Fibroblast of the conjunctiva (primary cell): ENCODE measurements around the gene ATP5ME.
"Not testable (repeated sequence)": the region's sequence is repeated elsewhere in the genome, so short reads cannot be mapped to it uniquely, and the experiment has no call there.

ENCODE experiments used
- DNase-seq: peaks from one replicate; pipeline ENCODE4 v3.0.0-alpha.2; 2010; ENCODE audit warnings: low read depth

Gene ATP5ME

DNA sequence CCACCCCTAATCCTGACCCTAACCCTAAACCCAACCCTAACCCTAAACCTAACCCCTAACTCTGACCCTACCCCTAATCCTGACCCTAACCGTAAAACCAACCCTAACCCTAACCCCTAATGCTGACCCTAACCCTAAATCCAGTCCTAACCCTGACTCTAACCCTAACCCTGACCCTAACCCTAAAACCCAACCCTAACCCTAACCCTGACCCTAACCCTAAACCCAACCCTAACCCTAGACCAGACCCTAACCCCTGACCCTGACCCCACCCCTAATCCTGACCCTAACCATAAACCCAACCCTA, 30.8 kb upstream of the ATP5ME start:
- DNase-seq = no peak

DNA sequence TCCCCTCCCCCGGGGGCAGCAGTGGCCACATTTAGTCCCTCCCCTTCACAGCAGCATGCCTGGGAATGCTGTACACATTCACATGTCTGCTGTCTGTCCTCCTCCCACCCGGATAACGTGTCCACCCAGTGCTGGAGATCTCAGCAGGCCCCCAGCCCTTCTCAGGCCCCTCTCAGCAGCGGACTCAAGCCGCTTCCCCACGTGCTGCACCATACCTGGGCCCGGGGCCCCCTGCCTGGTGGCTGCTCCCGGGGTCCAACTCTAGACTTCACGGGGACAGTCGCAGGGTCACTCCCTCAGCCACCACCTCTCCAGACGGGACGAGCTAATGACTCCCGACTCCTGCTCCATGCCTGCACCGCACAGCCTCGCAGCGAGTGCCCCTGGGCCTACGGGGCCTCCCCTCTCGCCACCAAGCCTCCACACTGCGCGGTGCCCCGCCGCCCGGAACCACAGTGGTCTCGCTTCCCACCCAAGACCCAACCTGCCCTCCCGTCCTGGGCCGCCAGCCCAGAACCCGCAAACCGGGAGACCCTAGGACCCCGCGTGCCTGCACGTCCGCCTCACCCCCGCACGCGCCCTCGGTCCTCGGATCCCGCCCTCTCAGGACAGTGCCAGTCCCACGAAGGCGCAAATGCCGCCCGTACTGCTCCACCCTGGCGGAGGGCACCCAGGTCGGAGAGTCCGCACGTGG, 30.3 kb upstream of the ATP5ME start:
- no peak for DNase-seq

DNA sequence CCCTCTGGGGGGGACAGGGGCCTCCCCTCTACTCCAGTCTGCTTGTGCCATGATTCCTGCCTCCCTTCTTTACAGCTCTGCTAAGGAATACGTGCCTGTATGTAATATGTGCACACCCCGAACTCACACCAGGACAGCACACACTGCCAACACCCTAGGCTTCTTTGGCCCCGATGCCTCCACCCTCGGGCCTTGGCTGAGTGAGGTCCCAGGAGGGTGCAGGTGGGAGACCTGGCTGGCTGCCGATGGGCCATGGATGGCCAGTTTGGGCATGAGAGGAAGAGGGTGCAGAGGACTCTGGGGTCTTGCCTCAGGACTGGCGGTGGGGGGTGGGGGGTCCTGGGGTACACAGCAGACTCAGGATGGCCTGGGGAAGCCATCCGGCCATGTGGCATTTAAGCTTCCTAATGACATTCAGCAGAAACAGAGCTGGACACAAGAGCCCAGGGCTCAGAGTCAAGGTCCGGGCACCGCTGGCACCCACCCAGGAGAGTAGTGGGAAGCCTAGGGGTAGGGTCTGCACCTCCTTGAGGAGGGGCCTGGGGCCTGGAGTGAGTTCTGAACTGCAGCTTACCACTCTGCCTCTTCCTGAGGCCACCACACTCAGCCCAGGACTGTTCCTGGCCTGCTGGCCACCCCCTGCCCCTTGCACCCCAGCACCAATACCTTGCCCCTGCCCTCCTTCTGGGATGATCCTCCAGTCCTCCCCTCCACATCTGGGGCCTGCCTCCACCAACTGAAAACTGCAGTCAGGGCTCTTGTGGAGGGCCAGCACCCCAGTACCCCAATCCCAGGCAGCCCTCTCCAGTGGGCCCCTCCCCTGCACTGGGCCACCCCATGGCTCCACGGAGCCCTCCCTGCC, 29.5 kb upstream of the ATP5ME start:
- DNase-seq = no peak

DNA sequence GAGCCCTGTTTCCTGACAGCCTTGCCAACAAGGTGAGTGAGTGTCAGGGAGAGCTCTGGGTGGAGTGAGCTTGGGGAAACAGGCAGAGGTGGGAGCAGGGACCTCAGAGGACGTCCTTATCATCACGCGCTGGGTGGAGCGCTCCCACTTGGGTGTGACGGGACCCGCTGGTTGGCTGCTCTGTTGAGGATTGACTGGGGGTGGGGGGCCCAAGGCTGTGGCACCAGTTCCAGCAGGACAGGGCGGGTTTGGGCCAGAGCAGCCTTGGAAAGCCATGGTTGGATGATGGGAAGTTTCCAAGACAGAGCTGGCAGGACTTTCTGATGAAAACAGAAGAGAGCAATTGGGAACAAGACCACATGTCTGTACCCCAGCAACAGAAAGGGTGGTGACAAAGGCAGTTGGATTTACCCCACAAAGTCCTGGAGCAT, 28.6 kb upstream of the ATP5ME start:
- DNase-seq = no peak

DNA sequence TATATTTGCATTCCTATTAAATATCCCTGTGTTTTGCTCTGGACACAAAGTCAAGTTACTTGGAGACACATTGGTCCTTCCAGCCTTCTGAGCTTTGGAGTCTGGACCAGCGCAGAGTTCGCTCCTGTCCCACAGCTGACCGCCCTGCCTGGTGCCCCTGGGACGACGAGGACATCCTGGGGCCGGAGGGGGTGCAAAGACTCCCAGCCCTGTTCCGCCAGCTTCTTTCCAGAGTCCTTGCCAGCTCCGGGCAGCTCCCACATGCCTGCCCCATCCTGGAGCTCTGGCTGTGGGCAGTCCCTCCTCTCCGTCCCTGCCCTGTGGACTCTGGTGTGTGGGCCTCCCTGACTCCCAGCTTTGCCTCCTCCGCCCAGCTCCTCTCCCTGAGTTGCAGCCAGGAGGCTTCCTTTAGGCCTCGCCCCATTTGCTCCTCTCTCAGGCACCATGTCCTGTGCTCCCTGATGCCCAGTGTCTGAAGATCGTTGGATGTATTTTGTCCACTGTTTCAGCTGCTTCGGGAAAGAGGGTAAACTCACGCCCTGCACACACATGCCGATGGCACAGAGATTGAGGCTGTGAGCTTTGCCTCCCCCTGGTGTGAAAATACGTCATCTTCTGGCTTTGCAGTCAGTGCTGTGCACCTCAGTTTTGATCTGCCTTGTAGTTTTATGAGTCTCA, 26.6 kb upstream of the ATP5ME start:
- DNase-seq = no peak

DNA sequence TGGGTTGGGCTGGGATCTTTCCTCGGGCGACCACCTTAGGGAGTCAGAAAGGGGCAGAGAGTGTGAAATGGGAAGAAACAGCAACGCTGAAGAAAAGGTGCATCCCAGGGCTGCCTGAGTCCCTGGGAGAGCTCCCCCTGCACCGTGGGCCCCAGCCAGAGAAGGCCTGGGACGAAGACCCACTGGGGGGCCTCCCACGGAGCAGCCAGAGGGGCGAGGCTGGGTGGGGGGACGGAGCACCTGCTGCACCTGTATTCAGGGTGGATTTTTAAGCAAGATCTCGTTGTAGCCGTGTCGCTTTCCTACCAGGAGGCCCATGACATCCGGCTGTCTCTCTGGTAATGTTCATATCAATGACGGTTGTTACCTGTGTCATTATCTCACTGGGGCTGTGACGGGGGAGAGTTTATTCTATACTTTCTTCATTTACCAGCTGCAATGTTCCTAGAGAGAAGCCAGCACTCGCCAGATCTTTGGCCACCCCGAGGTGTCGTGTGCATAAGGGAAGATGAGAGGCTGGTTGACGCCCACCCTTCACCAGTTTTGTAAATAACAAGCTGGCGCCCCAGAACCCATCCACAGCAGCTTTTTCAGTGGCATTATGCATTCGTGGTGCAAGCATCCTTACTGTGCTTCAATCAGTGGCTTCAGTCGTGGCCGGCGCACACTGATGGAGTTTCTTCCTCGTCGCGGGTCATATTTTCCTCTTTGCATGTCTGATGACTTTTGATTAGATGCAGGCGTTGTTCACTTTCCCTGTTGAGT, 25.9 kb upstream of the ATP5ME start:
- DNase-seq = no peak

DNA sequence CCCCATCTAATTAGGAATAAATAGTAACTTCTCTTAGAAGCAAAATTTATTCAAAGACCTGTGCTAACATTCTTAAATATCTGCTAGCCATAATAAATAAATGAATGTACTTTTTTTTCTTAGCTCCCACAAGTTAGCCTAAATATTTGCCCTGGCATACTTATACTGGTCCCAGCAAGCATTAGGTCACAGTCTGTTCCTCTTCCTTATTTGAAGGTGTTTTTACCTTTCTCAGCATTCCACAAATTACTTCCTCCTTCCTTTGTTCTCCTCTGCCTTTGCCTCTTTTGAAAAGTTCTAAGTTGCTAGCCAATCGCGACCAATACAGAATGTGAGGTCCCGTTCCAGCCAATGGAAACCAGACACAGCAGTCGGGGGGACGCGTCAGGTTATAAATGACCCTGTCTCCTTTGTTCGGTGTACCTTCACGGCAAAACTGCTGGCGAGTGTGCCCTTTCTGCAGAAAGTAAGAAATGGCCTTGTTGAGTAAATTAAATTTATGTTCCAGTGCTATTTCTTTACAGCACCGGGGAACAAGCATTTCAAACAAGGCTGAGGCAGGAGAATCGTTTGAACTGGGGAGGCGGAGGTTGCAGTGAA, 20.4 kb upstream of the ATP5ME start:
- DNase-seq = not testable (repeated sequence)

DNA sequence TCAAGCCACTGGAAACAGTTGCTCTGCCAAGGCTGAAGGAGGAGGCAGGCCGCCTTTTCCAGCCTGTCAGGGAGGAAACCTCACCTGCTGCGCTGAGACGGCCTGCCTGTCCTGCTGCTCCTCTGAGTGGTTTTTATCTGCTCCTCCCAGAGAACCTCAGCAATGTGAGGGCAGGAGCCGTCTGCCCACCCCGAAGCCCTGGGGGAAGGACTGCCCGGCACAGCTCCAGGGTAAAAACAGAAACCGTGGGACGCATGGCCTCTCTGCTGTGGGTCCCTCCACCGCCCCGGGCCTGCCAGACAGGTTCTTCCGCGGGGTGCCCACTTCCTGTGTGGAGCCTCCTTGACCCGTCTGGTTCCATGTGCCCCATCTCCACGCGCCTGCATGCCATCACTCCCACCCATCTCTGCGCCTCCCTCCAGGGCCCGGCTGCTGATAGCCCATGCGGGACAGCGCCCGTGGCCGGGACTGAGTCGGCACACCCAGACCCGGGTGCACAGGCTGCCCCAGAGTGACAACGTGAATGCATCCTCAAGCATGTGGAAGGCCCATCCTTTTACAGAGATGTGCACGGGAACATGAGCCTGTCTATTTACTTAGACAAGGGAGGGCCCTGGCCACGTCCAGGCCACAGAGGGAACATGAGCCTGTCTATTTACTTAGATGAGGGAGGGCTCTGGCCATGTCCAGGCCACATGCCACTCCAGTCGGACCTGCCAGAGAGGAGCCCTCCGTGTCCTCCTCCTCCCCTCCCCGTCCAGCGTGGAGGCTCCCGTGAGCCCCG, 18.9 kb upstream of the ATP5ME start:
- no peak for DNase-seq

DNA sequence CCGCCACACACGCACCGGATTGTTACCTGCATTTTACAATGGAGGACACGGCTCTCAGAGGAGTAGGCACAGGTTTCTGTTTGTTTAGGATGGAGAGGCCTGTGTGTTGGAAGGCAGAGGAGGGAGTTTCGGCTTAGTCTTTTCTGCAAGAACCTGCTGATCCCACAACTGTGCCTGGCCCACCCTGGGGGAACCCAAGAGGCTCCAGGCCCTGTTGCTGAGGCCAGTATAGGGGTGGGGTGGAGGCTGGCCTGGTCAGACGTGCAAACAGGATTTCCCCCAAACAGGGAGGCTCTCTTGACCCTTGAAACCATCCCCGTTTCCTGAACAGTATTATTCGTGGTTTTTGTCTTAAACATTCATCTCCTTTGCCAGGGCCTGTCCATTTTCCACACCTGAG, 15.6 kb upstream of the ATP5ME start:
- DNase-seq = no peak

DNA sequence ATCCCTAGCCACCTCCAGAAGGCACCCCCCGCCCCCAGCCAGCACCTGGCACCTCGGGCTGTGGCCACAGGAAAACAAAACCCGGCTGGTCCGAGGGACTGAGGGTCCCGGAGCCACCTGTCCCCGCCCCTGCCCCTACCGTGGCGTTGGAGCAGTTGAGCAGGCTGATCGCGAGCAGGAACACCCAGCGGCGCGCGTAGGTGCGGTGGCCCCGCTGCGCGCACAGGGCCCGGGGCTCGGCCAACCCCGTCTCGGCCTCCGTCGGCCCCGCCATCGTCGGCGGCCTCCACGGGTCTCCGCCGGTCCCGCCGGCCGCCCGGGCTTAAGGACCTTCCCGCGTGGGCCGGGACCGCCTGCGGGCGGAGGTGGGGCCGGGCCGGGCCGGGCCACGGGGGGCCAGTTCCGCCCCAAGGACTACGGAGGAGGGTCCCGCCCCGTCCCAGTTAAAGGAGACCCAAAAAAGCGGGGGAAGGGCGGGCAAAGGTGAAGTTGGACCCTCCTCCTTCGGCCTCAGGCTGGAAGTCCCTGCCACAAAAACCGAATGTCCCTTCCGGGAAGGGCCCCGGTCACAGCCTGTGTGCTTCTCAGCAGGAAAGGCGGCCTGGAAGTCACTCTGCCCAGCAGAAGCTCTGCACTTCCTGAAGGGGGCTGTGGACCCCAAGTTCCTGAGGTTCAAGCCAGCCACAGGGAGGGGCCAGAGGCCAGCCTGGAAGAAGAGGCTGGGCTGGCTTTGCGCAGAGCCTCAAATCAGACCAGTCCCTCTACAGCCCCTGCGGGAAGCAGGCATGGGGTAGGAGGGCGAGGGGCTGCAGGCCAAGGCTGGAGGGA, 15.0 kb upstream of the ATP5ME start, which contains the start of gene SLC49A3:
TSS of gene SLC49A3 (minus strand) at position 298 of the 828 bp plus-strand sequence. CDS start at position 274, 24 bp downstream.
- no peak for DNase-seq

DNA sequence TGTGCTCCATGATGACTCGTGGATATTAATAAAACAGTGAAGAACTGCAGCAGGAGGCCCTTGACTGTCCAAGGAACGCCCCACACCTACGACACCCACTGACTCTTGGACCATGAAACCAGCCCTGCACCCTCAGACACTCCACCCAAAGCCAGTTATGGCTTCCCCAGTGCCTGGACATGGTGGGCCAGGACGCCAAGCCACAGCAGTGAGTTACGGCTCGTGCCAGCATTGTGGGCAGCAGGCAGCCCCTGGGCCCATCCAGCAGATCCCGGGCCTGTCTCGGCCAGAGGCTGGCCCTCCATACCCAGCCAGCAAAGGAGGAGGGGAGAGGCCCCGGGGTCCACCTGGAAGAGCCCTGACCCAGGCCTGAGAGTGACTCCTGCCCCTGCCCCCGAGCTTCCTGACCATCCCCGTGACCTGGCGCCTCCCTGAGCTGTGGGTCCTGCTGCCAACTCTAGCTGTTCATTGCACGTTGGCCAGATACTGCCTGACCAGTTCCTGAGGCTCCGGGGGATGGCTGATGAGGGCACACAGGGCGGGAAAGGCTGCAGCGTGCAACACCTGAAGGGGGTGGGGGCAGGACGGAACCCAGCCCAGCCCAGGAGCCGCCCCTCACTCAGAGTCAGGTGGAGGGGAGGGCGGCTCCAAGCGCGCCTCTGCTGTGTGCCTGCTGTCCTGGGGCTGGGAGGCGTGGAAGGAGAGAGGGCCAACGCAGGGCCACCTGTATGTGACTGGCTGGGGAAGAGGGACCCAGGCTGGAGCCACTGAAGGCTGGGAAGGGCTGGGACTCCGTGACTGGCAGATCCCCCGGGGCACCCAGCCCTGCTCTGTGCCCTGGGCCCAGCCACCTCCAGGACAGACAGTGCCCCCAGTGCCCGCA, 14.1 kb upstream of the ATP5ME start:
- no peak for DNase-seq

DNA sequence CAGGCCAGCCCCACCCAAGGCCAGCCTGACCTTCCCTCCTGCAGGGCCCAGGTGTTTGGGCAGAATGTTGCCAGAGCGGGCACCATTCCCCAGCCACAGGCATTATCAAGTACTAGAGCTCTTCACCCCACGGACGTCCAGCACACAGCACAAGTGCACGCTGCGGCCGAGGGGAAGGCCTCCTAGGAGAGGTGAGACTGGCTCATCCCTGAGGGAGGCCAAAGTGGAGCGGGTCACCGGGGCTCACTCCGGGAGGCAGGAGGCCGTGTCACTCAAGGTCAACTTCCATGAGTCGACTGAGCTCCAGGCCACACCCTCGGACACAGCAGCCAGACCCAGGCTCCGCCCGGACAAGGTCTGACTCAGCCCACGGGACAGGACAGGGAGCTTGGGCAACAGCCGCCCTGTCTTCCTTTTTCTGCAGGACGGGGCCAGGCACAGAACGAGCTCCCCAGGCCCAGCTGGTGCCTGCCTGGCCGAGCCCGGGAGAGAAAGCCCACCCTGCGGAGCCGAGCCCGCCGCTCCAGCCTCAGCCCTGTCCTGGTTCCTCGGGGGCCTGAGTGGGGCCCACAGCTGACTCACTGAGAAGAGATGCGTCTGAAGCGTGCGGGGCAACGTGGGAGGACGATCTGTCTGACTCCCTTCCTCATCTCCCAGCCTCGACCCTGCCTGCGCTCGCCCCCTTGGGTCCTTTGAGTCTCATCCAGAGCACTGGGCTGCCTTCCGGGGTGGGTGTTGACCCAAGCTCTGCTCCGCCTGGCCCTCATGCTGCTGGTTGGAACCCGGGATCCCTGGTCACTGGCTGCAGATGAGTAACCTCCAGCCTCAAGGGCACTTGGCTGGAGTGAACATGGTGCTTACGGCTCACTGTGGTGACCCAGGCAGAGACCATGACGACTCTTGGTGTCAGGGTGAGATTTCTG, 13.2 kb upstream of the ATP5ME start:
- peak; percentile 82 for DNase-seq

DNA sequence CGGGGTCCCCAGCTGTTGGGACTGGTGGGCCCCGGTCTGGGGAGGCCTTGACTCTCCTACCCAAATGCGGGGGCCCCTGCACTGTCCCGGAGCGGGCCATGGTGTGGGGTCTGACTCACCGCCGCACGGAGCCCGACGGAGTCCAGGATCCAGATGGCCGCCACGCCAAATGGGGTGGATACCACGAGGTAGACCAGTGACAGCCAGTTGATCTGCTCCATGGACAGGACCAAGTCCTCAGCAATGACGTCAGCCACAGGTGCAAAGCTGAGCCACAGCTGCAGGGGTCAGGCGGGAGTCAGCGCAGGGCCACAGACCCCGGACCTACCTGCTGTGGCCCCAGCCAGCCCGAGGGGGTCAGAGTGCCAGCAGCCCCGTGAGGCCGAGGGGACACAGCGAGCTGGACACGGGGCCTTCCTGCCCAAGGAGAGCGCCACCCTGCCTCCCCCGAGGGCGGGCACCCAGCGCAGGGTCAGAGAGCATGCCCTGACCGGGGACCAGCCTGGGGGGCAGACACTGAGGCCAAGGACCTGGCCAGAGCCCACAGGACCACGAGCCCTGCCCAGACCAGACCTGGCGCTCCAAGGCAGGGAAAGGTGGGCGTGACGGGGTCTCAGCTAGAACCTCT, 12.5 kb upstream of the ATP5ME start:
- DNase-seq = no peak

DNA sequence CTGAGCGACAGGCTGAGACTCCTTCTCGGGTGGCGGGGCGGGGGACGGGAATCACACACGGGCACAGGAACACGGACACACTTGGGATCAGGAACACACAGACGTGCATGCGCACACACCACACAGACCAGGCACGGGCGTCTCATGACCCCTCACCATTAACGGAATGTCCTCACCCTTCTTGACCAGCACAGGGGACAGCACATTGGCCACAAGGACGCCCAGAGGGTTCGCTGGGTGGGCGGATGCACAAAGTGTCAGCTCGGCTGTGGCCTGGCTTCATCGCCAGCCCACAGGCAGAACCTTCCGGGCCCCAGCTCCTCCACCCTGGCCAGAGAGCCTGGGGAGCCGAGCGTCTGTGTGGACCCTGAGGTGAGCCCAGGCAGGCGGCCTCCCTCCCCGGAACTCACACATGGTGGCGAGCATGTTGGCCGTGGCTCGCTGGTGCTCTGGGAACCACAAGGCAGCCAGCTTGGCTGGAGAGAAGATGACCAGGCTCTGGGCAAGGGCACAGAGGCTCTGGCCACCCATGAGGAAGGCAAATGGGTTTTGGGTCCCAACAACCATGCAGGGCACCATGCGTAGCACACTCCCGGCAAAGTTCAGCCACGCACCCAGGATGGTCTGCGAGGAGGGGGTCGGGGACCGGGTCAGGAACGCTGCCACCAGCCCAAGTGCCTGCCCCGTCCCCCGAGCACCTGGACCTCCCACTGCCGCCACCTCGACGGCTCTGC, 11.8 kb upstream of the ATP5ME start:
- DNase-seq = no peak

DNA sequence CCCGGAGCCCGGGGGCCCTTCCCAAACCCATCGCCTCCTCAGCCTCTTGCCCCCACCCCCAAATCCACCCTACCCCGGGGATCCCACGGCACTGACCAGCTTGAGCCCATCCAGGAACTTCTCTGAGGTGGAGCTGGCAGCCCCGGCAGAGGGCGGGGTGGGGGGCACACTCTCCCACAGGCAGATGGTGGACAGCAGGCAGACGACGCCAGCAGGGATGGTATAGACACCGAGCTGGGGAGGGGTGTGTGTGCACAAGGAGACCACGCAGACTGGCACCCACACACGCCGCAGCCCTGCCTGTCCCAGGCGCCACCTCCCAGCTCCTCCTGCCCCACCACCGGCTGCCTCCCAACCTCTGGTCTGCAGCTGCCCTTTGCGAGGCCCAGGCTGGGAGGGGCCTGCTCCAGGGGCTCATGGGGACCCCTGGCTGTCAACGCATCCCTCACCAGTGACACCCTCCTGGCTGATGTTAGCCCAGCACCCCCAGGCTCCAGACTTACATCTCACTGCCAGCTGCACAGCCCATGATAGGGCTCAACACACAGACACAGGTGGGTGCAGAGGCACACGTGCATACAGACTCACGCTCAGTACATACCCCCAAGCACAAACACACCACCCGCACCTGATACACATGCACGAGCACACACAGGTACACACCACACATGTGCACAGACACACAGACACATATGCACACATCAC, 10.7 kb upstream of the ATP5ME start:
- DNase-seq = no peak

DNA sequence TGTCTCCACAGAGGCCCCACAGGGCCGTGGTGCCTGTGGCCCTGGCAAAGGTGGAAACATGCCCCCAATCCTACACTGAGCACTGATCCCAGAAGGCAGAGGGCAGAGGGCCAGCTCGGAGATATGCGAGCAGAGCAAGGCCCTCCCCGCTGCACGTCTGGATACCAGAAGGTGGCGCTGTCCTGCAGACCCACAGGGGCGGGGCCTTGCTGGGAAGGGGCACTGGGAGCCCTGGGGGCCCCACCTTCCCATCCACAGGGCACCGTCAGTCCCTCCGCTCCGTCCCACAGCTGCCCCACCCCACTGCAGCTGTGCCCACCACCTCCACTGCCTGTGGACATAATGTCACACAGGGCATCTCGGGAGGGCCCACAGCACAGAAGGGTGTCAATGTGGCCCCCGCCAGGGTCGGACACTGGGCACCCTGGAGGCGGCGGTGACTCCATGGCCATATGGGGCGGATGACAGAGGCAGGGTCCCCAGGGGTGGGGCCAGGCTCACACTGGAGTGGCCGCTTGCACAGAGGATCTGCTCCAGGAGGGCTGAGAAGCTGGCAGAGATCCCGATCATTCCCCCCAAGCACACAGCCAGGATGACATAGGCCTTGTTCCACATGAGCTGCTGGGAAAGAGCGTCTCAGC, 10.0 kb upstream of the ATP5ME start:
- peak; percentile 49 for DNase-seq
